ENCODE results near the gene UXT.
"Not testable (repeated sequence)": the region's sequence is repeated elsewhere in the genome, so short reads cannot be mapped to it uniquely, and the experiment has no call there.

UXT gene

DNA sequence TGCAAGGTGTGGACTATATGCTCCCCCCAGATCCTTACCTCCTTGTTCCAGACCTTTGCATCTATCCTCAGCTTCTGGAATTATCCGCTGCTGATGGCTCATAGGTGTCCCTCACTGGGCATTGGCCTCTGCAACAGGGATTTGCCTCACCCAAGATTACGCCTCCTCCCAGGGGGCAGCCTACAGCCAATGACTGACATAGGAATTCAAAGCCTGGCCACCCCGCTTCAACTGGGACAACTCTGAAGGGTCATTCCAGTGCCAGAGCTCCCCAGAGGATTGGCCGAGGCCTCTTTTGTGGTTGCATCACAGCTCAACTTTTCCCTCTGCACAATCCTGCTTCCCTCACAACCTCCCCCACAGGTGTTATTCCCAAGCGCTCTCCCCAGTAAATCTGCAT lies 44.4 kb downstream of the UXT start:
- no peak for DNase-seq (ENCODE audit: low read depth in 2 of 2)

DNA sequence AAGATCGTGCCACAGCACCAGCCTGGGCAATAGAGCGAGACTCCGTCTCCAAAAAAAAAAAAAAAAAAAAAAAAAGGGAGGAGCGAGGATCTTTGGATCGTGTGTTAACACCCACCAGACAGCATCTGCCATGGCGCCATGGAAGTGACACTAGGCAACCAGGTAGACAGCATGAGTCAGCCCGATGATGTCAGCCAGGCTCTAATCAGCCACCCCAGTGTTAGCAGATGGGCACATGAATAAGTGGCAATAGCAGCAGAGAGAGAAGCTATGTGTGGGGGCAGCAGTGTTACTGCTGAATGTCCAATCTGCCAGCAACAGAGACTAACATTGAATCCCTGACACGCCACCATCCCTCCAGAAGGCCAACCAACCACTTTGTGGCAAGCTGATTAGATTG lies 45.9 kb downstream of the UXT start:
- no peak for DNase-seq (ENCODE audit: low read depth in 2 of 2)

DNA sequence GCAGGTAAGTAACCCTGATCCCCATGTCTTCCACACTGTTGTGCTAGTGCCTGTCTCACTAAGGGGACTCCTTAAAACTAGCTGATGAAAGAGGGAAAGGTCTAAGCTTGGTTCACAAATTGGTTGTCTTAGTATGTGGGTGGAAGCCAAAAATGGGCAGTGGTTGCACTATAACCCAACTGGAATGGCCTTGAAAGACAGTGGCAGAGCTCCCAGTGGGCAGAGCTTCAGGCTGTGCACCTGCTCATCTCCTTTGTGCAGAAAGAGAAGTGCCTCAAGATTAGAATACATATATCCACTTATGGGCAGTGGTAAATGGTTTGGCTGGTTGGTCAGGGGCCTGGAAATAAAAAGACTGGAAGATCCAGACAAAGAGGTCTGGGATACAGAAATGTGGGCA lies 46.6 kb downstream of the UXT start:
- DNase-seq (ENCODE audit: low read depth in 2 of 2), result no peak

DNA sequence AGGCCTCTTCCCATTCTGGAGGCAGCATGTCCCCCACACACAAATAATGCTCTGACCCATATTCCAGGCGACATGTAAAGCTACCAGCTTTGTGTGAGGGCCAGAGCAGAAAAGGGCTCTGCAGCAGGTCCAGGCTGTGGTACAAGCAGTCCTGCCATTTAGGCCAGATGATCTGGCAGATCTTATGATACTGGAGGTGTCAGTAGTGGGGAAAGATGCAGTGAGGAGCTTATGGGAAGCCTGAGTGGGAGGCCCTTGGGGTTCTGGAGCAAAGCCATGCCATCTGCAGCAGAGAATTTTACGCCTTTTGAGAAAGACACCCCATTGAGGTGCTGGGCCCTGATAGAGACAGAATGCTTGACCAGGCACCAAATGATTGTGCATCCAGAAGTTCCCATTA lies 47.1 kb downstream of the UXT start:
- no peak for DNase-seq (ENCODE audit: low read depth in 2 of 2)

DNA sequence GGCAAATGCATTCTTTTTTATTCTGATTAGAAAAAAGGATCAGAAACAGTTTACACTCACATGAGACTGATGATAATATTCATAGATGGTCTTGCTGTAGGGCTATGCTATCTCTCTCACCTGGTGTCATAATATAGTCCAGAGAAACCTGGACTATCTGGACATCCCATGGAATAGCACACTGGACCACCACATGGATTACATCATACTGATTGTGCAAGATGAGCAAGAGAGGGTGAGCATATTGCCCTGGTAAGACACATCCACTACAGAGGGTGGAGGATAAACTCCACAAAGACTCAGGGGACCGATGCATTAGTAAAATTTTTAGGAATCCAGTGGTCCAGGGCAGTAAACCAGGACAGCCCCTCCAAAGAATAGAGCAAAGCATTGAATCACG lies 47.5 kb downstream of the UXT start:
- no peak for DNase-seq (ENCODE audit: low read depth in 2 of 2)

DNA sequence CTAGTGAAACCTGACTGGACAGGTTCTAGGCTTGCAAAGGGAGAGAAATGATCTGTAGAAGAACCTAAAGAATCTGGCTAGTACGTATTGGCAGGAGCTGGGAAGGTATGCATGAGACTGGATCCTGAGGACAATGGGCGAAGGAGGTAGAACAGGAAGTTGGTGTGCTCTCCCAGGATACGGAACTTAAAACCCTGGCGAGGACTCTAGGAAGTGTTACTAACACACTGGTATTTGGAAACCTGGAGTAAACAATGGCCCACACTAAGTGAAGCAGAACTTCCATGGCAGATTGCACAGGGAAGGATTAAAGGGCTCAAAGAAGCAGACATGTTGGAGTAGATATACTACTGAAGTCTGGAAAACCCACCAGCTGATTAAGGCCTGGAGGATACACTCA lies 48.5 kb downstream of the UXT start:
- DNase-seq (ENCODE audit: low read depth in 2 of 2), result no peak

DNA sequence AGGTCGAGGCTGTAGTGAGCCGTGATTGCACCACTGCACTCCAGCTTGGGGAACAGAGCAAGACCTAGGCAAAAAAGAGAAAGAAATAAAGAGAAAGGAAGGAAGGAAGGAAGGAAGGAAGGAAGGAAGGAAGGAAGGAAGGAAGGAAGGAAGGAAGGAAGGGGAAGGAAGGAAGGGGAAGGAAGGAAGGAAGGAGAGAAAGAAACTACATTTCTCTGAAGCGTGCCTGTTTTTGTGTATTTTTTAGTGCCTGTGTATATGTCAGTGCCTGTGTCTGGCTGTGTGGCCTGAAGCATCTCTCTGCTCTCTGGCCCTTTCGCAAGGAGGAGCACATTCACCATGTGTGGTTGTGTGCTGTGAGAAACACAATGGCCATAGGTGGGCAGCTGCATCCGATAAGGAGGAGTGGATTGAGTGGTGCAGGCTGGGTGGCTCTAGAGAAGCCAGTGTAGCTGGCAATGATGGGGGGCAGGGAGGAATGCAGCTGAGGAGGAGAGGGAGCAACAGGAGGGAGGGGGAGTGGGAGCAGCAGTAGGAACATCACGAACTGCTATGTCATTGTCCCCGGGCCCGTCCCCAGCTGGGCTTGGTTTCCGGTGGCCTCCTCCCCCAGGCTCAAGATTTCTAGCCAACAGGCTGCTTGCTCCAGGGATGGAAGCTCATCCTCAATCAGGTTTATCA lies 50.7 kb downstream of the UXT start:
- DNase-seq (ENCODE audit: low read depth in 2 of 2), result no peak

DNA sequence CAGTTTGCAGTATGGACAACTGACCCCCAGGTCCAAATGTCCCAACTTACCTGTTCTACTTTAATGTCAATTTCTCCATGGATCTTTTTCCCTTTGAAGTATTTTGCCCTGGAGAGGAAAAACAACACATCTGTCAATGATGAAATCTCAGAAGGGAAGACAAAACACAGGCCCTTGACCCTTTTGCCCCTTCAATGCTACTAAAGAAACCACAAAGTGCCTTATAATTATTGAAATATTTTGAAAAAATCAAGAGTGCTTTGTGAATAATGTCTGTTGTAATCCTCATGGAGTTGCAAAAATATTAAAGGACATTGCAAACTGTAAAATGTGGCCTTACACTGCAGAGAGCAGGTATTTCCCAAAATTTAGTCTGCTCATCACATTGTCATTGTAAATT lies 51.9 kb downstream of the UXT start:
- no peak for DNase-seq (ENCODE audit: low read depth in 2 of 2)

DNA sequence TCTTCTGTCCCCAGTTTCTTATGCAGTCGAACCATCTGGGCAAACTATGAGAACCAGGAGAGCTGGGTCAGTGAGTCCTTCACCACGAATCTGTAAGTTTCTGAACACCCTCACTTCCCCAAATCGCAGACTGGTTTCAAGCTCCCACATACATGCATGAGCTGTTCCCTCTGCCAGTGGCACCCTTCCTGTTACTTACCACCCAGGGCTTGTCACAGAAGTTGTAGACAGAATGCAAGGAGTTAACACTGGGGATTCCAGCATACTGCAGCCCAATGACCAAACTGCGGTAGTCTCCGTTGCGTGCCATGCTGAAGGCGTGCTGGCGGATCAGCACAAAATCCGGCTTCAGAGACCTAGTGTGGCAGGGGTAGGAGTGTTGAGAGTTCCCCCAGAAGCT lies 54.0 kb downstream of the UXT start:
- no peak for DNase-seq (ENCODE audit: low read depth in 2 of 2)

DNA sequence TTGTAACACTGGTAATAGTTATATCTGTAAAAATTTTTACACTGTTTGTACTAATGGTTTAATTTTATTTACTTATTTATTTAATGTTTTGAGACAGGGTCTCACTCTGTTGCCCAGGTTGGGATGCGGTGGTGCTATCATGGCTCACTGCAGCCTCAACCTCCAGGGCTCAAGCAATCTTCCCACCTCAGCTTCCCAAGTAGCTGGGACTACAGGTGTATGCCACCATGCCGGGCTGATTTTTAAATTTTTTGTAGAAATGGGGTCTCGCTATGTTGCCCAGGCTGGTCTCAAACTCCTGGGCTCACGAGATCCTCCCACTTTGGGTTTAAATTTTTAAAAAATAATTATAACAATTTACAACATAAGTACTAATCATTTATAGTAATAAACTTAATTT lies 55.9 kb downstream of the UXT start:
- DNase-seq (ENCODE audit: low read depth in 2 of 2), result not testable (repeated sequence)
